GM10248 (cell line): Measurements from ENCODE around the gene ULK4.

Experiments
- CTCF ChIA-PET: fragments of 300-600 bp; sonication (Branson Sonifier 250); formaldehyde crosslinking; extraction: SDS; loops from one replicate; lab custom pipeline; 2021; ENCODE audit warnings: antibody characterized with exemption; lab: Yijun Ruan, JAX
- POLR2A ChIA-PET: fragments of 350-650 bp; sonication (Branson Sonifier 250); formaldehyde crosslinking; extraction: SDS; loops from one replicate; lab custom pipeline; 2020; ENCODE audit warnings: antibody characterized with exemption; lab: Yijun Ruan, JAX
- DNase-seq: peaks from one replicate; pipeline ENCODE4 v3.0.0; 2012; ENCODE audit errors: extremely low spot score
- TF ChIP-seq, protein P1 (sequence below): IDR thresholded peaks from 2 replicates; pipeline ENCODE4 v1.5.1; 2012; ENCODE audit warnings: mild to moderate bottlenecking, low read depth; ENCODE audit errors: extremely low read depth, missing control alignments, control extremely low read depth

Gene ULK4

DNA sequence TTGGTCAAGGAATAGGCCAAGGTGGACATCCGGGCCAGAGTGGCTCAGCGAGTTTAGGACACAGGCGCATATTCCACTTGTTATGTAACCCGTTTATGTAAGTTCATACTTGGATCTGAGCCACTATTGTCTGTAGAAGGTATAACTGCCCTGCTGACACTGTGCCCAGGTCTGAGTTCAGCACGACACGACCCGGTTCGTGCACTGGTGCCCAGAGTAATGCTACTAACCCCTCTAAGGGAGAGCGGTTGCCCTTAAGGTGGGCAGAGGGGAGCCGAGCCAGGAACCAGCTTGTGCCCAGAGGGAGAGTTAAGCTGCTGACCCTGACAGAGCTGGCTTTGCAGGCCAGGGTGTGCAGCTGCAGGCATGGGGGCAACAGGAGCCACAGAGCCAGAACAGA, 1.9 kb upstream of the ULK4 start:
- TF ChIP-seq, protein P1, sequence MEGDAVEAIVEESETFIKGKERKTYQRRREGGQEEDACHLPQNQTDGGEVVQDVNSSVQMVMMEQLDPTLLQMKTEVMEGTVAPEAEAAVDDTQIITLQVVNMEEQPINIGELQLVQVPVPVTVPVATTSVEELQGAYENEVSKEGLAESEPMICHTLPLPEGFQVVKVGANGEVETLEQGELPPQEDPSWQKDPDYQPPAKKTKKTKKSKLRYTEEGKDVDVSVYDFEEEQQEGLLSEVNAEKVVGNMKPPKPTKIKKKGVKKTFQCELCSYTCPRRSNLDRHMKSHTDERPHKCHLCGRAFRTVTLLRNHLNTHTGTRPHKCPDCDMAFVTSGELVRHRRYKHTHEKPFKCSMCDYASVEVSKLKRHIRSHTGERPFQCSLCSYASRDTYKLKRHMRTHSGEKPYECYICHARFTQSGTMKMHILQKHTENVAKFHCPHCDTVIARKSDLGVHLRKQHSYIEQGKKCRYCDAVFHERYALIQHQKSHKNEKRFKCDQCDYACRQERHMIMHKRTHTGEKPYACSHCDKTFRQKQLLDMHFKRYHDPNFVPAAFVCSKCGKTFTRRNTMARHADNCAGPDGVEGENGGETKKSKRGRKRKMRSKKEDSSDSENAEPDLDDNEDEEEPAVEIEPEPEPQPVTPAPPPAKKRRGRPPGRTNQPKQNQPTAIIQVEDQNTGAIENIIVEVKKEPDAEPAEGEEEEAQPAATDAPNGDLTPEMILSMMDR = no peak
- POLR2A ChIA-PET = no interaction called here
- CTCF ChIA-PET = interaction anchor here (1.0 to 1.2 kb wide), 3 partner anchors 34 to 136 kb away, joined by 3 to 4 read pairs (median 4); no protein-coding TSS in a partner anchor
- no peak for DNase-seq

DNA sequence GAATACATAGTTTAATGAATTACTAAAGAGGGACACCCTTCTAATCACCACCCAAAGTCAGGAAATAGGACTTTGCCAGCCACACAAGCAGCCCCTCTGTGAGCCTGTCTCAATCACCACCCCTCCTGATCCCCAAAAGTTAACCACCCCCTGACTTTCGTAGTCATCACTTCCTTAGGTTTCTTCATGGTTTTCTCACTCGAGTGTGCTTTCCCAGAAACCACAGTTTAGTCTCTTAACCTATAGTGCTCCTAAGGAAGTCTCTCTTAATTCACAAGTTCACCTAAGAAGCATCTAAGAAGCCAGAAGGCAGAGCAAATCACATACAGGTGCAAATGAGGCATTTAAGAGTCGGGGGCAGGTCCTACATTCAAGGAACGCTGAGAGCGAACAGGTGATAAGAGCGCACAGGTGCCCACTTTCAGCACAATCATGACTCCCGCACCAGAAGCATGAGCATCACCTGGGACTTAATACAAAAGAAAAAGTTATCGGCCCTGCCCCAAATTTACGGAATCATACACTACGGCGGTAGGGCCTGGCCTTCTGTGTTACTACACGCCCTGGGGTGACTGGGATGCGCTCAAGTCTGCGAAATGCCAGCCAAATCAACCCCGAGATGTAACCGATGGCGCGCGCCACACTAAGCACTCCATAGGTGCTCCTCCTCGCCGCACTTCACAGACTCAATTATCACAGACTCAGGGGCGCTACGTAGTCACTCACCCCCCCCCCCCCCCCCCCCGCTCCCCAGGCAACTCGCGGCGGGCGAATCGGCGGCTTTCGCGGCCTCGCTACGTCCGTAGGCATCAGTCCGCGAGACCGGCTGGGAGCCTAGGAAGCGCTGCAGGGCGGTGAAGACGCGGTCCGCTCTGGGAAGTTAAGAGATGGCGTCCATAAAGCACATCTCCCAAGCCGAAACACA, 815 bp downstream of the ULK4 start:
- DNase-seq = peak; percentile 37
- CTCF ChIA-PET = interaction anchor here (1.2 to 2.1 kb wide), 3 partner anchors 10 to 230 kb away, joined by 3 to 7 read pairs (median 3); no protein-coding TSS in a partner anchor
- TF ChIP-seq, protein P1 = no peak
- POLR2A ChIA-PET = interaction anchor here (1.0 kb wide), 1 partner anchor 51 kb away, joined by 3 read pairs; no protein-coding TSS in a partner anchor

DNA sequence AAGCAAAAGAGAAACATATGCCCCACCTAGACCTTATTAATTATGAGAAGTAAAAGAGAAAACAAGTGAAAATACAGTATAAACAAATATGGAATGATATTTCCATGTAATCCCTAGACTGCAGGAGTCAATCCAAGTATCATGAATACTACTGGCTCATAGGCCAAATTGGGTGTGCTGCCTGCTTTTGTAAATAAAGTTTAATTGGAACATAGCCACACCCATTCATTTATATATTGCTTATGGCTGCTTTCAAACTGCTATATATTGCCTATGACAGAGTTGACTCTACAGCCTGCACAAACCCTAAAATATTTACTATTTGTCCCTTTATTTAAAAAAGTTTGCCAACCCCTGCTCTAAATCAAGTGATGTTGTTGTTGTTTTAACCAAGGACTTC, 5.3 kb downstream of the ULK4 start:
- TF ChIP-seq, protein P1 = no peak
- ChIA-PET CTCF (no interaction called here), POLR2A (no interaction called here)
- DNase-seq = no peak

DNA sequence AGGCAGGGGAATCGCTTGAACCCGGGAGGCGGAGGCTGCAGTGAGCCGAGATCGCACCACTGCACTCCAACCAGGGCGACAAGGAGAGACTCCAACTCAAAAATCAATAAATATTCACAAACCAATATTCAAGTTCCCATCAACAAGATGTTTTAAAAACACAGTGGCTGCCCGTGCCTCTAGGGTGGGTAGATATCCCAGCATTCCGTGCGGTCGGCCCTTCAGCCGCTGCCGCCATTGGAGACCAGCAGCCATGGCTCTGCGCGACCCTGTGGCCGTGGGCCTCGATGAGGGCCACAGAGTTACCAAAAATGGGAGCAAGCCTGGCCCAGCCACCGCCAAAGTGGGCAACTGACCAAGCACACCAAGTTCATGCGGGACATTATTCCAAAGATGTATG, 6.7 kb downstream of the ULK4 start:
- CTCF ChIA-PET = interaction anchor here (1.1 kb wide), 1 partner anchor 57 kb away, joined by 3 read pairs; no protein-coding TSS in a partner anchor

DNA sequence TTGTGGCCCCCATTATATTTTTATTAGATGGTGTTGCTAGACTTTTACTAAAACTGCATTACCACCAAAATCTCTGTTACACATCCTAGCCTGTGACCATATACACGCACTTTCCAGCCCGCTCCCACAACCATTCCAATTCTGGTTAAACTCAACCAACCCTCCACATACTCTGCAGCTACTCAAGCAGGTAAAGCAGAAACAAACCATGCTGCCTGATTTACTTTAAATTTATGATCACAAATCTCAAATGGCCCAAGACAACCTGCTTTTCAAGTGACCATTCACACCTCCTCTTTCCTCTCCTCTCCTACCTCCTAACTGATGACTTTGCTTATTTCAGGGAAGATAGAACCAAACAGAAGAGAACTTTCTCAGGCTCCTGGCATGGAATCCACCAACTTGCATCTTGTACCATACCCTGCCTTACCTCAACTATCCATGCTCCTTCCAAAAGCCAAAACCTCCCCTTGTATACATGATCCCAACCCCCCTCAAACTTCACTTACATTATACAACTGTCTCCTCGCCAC, 18.5 kb downstream of the ULK4 start:
- POLR2A ChIA-PET = no interaction called here
- DNase-seq = no peak
- TF ChIP-seq, protein P1 = no peak
- CTCF ChIA-PET = no interaction called here

More for the DNA sequence above, 6.7 kb downstream of the ULK4 start:
- POLR2A ChIA-PET = no interaction called here
- no peak for DNase-seq
- TF ChIP-seq, protein P1 = no peak

DNA sequence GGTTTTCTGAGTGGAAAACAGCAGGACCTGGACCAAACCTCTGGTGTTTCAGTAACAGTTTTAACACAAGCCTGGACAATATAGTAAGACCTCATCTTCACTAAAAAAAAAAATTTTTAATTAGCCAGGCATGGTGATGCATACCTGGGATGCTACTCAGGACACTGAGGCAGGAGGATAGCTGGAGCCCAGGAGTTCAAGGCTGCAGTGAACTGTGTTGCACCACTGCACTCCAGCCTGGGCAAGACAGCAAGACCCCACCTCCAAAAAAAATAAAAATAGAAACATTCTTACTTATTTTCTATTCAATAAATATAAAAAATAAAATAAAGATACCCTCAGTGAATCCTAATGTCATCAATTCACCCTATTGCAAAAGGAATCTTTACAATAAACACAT, 21.5 kb downstream of the ULK4 start:
- no peak for DNase-seq
- ChIA-PET POLR2A (no interaction called here), CTCF (no interaction called here)
- TF ChIP-seq, protein P1 = no peak
